Mammary epithelial cell (primary cell): ENCODE data around the gene PSMD6.

Experiments used
- CTCF ChIP-seq, 2 donors: IDR thresholded peaks in 1 of 2; conservative IDR thresholded peaks in 1 of 2; 2 replicates each; pipeline ENCODE4 v1.5.1; 2011 to 2012; ENCODE audit warnings: inconsistent platforms in 2 of 2, low read length in 2 of 2, mild to moderate bottlenecking in 2 of 2, control low read depth in 1 of 2, low read depth in 1 of 2; ENCODE audit not compliant: insufficient read depth in 1 of 2; ENCODE audit errors: extremely low read depth in 1 of 2
- EZH2 ChIP-seq: IDR thresholded peaks from 2 replicates; pipeline ENCODE4 v1.6.1; 2012; ENCODE audit warnings: low read length, inconsistent platforms, borderline replicate concordance

- TF ChIP-seq CTCF (conservative IDR thresholded peaks at IDR 0.05 in 1 of 2, IDR thresholded peaks at IDR 0.05 in 1 of 2; ENCODE audit: extremely low read depth in 1 of 2, insufficient read depth in 1 of 2, low read depth in 1 of 2, low read length in 2 of 2) (no peak), EZH2 (no peak)
Observed at GRCh38 chr3:64072126-64072525, 48.8 kb upstream of the PSMD6 start.
